Activated CD4-positive, CD25-positive, alpha-beta regulatory T cell treated with anti-CD3 and anti-CD28 coated beads, Interleukin-2, amount 50 U/mL, for 24 hours (primary cell): Measurements from ENCODE around the gene KCNRG.
"Not testable (repeated sequence)": the region's sequence is repeated elsewhere in the genome, so short reads cannot be mapped to it uniquely, and the experiment has no call there.

Experiments used
- ATAC-seq, 2 donors: fragments of 150-1000 bp; cut with Tn5 transposase; one replicate each; pipeline ENCODE4 v1.10.0; 2021; ENCODE audit warnings: mild to moderate bottlenecking in 1 of 2, moderate library complexity in 1 of 2

The KCNRG gene, protein sequence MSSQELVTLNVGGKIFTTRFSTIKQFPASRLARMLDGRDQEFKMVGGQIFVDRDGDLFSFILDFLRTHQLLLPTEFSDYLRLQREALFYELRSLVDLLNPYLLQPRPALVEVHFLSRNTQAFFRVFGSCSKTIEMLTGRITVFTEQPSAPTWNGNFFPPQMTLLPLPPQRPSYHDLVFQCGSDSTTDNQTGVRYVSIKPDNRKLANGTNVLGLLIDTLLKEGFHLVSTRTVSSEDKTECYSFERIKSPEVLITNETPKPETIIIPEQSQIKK

DNA sequence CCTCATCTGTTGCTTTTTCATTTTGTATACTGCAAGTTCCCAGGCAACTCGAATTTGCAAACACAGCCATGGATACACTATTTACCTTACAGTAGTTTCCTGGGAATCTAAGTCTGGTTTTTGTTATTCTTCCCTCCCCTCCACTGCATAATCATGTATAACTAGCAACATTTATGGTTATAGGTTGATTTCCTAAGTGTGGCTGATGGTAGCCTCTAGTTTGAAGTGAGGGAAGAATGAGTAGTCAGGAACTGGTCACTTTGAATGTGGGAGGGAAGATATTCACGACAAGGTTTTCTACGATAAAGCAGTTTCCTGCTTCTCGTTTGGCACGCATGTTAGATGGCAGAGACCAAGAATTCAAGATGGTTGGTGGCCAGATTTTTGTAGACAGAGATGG, at the start of gene KCNRG:
KCNRG (plus strand) TSS at position 187 of the 400 bp plus-strand sequence; CDS start at position 237, 50 bp downstream.
- no peak for ATAC-seq

DNA sequence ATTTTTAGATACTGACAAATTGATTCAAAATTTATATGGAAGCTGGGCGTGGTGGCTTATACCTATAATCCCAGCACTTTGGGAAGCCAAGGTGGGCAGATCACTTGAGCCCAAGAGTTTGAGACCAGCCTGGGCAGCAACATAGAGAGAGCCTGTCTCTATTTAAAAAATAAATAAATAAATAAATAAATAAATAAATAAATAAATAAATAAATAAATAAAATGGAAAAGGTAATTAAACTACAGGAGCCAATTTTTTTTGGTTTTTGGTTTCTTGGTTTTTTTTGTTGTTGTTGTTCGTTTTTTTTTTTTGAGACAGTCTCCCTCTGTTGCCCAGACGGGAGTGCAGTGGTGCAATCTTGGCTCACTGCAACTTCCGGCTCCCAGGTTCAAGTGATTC, 47.8 kb upstream of the KCNRG start:
- no peak for ATAC-seq

DNA sequence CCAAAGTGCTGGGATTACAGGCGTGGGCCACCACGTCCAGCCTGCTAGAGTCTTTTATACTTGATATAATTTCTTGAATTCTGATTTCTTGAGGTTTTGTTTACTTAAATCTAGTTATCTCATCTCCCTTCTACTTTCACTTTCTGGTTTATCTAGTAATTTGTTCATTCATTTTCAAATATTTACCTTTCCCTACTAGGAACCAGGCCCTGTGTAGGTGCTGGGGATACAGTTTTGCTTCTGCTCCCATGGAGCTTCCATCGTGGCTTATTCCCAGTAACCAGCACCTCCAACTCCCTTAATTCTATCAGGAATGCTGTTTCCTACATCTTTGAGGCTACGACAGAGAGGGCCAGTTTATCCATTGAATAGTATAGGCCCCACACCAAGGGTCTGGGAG, 42.5 kb upstream of the KCNRG start:
- ATAC-seq, result no peak

DNA sequence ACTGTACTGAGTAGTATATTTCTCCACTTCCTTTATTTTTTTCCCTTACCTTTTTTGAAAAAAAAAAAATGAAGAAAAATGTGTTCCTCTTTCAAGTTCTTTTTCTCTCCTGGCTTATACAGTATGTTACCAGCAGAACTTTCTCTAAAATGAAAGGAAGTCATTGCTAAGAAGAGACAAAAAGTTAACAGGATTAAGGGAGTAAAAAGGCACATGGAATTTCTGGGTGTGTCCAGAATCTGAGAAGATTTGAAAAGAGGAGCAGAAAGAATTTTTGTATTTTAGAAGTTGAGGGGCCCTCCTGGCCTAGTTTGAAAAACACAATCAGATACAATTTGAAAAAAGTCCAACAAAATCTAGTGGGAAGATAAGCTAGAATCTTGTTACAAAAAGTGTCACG, 39.4 kb upstream of the KCNRG start:
- no peak for ATAC-seq

DNA sequence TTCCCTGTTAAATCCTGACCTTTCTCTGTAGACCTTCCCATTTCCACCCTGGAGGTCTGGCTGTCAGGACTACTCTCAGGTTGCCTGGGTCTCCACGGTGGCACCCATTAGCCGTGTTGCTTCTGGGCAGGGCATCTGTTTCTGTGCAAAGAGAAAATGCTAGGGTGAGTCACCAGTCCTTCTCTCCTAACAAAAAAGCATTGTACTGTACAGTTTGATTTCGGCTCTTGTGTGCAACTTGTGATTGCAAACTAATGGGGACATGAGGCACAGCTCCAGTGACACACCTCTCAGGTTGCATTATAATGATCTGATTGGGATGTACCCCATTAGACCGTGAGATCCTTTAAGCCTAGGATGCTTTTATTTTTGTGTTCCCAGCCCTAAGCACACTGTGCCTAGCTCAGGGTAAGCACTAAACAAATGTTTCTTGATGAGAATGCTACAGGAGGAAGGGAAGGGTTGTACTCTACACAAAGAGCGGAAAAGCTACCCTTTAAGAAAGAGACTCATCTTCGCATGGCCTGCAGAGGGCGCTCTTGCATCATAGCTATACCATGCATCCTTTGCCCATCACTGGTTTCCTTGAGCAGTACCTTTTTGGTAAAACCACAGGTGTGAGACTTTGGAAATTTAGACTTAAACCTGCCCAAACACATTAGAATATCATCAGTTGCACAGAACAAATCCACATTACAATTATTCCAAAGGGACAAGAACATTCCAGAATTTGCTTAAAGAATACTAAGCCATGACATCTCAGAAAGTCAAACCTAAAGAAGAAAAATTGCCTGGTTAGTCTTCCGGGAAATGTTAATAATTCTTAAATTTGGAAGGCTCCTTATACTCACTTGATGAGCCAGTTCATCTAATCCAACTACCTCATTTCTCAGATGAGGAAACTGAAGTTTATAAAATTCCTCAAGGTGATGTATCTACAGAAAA, 38.7 kb upstream of the KCNRG start:
- peak; percentile 68 for ATAC-seq

DNA sequence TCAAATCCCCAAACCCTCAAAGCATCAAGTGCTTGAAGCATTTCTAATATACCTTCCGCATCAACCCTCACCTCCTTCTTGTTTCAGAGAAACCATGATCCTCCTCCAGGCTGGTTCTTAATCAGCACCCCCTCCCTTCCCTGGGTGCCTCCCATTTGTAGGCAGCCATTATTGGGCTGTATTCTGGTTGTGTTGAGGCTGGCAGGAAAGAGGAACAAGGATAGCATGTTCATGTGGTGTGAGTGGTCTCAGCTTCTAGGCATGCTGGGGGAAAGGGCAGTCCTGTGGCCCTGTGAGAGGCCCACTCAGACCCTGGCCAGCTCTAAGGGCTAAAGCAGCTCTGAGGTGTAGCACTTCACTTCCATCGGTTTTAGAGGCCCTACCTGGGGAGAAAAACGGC, 37.3 kb upstream of the KCNRG start:
- ATAC-seq, result no peak

DNA sequence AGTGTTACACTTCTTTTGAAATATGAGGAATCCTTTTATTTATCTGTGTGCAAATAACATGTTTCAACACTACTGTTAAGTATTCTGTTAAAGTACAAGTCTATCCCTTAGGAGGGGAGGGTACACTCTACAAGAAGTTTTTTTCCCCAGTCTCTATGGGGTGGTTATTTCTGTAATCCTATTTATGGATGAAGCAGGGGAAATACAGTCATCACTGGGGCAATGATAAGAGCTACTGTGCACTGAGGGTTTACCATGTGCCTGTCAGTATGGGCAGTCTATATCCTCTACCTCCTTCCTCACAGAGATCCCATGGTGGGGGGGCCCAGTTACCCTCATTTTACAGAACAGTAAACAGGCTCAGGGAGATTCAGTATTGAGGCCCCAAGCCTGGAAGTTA, 35.0 kb upstream of the KCNRG start:
- no peak for ATAC-seq

DNA sequence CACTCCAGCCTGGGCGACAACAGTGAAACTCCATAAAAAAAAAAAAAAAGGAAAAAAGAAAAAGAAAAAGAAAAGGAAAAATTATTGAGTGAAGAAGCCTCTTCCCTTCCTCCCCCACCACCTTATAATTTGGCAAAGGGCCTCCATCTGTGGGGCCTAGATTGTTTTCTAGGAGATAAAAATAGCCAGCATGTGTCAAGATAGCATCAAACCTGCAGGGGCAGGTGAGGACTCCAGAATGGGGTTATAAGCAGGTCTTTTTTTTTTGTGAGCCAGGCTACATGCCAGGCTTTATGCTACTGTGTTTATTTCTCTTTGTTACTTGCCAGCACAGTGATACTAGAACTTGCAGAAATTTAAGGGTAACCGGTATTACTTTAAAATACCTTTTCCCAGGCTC, 30.1 kb upstream of the KCNRG start:
- ATAC-seq, result no peak

DNA sequence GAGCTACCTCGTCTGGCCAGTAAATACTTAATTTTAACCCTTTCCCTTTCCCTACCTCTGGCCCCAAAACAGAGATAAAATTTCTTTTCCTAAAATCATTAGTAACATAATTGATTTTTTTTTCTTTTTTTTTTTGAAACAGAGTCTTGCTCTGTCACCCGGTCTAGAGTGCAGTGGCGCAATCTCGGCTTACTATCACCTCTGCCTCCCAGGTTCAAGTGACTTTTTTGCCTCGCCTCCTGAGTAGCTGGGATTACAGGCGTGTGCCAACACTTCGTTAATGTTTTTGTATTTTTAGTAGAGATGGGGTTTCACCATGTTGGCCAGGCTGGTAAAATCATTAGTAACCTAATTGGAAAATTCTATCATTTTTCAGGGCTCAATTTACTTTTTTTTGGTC, 28.8 kb upstream of the KCNRG start:
- ATAC-seq, result no peak

DNA sequence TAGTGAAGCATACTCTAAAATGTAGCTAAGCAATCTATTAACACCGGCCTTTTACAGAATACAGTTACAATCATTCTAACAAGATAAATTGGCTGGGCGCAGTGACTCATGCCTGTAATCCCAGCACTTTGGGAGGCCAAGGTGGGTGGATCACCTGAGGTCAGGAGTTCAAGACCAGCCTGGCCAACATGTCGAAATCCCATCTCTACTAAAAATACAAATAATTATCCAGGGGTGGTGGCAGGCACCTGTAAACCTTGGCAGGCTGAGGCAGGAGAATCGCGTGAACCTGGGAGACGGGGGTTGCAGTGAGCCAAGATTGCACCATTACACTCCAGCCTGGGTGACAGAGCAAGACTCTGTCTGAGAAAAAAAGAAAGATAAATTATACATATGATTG, 24.6 kb upstream of the KCNRG start:
- not testable (repeated sequence) for ATAC-seq

DNA sequence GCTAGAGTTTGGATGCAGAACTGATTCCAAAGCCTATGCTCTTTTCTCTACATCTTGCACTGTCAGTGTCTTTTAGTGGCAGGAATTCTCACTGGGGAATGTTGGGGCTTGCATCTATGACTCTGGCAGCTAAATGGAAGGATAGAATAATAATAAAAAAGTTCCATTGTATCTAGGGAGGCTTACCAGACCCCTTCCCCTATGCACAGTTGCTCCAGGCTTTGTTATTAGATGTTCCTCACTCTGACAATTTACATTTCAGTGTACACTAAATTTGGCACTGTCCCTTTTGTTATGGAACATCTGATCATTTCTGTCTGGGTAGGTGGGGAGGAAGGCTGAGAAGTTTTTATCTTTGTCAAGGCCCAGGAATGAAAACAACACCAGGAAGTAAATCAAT, 22.1 kb upstream of the KCNRG start:
- ATAC-seq, result no peak

DNA sequence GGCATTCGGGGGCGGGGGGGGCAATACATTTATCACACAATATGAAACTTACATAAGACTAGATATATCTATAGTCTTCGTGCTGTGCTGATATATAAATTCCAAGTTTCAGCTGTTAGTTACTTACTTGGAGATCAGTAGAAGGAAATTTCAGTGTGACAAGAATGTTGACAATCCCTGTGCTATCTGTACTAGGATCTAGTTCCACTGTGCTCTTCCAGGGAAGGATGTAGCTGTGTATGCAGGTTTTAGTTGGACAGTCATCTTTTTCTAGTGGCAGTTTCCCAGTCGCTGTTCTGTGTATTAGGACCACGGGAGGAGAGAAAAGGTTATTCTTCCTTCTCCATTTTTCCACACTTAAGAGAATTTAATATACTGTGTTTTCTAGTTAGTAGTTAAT, 21.6 kb upstream of the KCNRG start:
- ATAC-seq, result no peak

DNA sequence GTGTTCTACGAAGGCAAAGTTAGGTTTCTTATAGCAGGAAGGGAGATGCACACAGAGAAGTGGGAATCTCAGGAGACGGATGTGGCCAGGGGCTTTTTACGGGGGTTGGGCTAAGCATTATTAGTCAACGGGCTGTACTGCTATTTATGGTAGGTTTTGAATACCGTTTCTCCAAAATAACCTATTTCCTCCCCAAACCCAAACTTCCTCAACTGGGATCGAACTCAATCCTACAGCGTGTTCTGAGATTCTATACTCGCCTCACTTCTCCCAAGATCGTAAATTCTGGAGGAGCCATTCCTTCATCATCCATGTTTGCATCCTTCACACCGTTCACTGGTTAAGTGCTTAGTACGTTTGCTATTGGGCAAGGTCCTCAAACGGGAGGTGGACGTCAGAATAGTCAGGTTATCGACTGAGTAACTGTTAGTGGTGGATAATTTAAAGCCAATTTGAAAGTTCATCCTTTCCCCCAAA, 19.6 kb upstream of the KCNRG start:
- no peak for ATAC-seq

DNA sequence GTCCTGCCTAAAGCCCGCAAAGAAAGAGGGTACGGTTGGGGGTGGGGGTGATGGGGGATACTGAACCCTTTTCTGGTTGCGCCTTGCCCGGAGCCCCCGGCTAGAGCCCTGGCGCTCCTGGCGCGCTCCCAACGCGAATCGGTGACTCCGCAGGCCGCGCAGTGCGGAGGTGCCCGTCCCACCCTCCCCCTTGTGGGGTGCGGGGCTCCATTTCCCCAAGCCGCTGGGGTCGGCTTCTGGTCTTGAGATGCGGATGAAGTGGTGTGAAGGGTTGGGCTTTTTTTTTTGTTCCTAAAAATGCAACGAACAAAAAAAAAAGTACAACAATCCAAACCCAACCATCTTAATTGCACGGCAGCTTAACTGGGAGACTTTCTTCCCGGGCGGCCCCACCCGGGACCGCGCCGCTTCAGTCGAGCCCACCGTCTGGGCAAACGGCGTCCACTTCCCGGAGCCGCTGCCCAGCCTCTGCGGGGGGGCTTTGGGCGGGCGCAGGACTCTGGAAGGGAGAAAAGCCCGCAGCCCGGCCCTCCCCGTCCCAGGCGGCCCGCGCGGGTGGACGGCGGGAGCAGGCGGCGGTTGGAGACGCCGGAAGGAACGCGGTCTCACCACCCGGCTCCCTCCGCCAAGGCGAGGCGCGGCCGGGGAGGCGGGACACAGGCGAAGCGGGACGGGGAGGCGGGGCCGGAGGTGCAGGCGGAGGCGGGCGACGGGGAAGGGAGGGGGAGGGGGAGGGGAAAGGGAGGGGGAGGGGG, 18.9 kb upstream of the KCNRG start:
- peak; percentile 55 to 67 for ATAC-seq

DNA sequence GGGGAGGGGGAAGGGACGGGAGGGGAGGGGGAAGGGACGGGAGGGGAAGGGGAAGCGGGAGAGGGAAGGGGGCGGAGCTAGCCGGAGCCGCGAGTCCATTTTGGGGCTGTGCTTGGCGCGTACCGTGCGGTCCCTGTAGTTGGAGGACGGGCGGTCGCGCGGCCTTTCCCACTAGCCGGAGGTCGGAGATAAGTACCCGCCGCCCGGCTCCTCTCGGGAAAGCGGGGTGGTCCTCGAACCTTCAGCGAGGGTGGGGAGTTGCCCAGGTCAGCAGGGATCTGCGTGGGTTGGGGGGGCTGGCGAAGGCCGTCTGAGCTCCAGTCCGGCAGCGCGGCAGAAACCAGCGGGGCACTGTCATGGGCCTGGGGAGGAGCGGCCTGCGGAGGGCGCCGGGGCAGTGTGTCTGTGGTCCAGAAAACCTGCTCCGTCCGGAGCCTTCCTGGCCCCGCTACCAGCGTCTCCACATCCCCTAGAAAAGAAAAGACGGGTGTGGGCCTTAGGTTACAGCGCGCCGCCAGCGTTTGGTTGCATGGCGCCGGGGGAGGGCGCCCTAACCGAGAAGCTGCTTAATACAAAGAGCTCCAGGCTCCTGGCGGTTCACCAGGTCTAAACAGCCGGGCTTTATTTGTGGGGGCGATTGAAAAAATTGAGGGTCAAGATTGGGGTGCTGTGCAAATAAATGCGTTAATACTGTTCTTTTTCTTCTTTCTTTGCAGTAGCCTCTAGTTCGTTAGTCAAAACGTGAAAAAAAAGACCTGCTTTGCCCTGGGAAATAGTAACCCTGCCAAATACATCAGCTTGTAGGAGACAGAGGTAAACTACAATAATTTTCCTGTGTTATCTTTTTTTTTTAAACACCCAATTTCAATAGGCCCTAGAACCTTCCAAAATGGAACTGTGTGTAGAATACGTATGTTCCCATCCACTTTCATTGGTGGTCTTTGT, 18.0 kb upstream of the KCNRG start, which contains the start of gene TRIM13:
TRIM13 (plus strand) TSS at position 92 of the 945 bp plus-strand sequence. CDS start 14,899 bp downstream, outside the sequence.
- ATAC-seq, result peak; percentile 84 to 86

DNA sequence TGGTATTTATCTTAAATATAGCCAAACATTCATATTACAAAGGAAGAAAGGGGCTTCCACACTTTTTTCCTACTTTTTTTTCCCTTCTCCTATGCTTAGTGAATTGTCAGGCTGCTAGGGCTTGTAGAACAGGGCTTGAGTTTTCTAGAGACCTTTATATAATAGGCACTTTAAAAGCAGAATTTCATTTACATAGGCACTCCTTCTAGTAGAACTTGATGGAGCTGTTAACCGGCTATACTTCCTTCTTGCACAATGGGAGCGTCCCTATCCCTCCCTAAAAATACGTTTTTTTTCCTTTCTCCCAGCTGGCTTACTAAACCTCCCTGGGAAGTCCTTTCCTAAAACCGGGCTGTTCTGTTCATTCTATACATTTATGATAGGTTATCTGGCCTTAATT, 17.3 kb upstream of the KCNRG start:
- ATAC-seq, result no peak

DNA sequence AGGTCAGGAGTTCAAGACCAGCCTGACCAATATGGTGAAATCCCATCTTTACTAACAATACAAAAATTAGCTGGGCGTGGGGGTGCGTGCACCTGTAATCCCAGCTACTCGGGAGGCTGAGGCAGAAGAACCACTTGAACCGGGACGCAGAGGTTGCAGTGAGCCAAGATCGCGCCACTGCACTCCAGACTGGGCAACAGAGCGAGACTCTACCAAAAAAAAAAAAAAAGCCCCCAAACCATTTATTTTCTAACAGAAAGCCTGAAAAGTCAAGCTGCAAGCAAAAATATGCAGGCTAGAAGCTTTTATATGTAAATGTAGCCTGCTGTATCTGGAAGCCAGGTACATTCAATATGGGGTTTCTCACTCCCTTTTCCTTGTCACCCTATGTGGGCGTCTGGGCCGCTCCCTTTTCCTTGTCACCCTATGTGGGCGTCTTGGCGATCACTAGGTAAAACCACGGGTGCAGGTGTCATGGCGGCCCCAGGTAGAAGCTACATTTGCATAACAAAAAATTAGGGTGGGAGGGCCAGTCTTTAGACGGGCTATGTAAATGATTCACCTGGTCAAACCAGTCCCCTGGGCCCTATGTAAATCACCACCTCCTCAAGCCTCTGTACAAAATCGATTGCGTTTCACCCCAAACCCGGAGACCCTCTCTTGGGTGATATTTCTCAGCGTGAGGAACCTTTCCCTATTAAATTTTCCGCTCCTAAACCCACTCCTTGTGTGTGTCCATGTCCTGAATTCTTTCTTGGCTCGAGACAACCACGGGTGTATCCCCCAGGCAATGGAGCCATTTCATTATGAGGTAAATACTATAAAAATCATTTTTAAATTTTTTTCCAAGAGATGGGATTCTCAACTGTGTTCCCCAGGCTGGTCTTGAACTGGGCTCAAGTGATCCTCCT, 16.3 kb upstream of the KCNRG start:
- no peak for ATAC-seq

DNA sequence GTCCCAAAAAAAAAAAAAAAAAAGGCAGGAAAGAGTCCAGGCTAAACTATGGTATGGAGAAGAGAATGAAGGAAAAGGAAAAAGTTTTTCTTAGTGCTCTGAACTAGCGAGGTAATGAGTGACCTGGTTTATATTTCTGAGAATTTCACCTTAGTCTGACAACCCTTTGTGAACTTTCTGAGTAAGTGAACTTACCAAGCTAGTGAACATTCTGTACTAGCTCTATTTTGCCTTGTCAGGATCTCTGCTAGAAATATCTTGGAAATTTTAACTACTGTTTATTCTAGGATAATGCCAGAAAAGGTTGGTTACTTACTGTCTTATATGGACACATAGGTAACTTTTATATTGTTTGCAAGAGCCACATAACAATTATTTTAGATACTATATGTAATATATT, 14.0 kb upstream of the KCNRG start:
- ATAC-seq, result no peak

DNA sequence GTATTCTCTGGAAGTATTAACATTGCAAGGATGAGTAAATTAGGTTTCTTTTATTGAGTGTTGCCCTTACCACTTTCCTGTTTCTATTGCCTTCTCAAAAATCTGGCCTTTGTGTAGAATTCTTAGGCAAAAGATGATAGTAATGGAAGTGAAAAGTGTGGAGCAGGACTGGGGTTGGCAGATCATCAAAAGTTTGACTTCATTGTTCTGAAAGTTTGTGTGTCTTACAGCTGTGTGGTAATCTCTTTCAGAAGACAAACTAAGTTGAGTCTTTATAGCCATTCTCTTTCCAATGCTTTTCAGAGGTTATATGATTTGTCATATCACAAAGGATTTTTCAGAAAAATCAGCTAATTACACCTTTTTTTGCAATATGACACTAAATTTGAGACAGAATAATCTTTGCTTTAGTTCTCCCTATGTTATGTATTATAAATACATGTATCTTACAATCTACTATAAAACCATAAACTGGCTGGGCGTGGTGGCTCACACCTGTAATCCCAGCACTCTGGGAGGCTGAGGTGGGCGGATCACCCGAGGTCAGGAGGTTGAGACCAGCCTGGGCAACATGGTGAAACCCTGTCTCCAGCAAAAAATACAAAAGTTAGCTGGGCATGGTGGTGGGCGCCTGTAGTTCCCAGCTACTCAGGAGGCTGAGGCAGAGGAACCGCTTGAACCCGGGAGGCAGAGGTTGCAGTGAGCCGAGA, 8.7 kb upstream of the KCNRG start:
- no peak for ATAC-seq

DNA sequence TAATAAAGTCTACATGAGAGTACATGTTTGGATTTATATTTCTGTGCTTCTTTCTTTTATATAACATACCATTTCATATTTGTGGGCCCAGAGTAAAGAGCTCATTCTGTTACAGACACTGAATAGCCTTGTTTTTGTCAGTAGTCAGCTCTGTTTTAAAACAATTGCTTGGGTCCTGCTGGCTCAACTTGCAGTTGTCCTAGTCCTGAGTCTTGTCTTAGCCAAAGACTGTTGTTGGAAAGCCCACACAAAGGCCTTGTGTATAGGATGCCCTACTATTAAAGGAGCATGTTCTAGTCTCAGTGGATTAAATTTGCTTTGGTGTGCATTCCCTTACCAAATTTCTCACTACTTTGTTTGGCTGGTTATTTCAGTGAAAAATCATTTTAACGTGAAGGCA, 3.8 kb upstream of the KCNRG start:
- no peak for ATAC-seq
